Thyroid gland (tissue), 4 donors: ENCODE measurements around the gene CMTM8. TPM values are rescaled to one million over a fixed set of nuclear protein-coding genes. Genes with fewer than 3 reads are reported as not detected.

Experiments used
- DNase-seq, 2 donors: peaks; one replicate each; pipeline ENCODE4 v3.0.0-alpha.2; 2019
- H3K27ac ChIP-seq, 3 donors: fragments of 200-600 bp; sonication (generic); 1 replicate in 2 of 3; 2 replicates in 1 of 3; pipeline ENCODE4 v1.5.1; 2016 to 2019; ENCODE audit warnings: mild to moderate bottlenecking in 1 of 3, moderate library complexity in 1 of 3
- H3K27me3 ChIP-seq: fragments of 200-600 bp; sonication (generic); one replicate; pipeline ENCODE4 v1.5.1; 2019
- H3K36me3 ChIP-seq, 2 donors: fragments of 200-600 bp; sonication (generic); one replicate each; pipeline ENCODE4 v1.5.1; 2016 to 2019
- H3K4me1 ChIP-seq, 2 donors: fragments of 200-600 bp; sonication (generic); one replicate each; pipeline ENCODE4 v1.5.1; 2017 to 2019
- H3K4me3 ChIP-seq, 3 donors: fragments of 200-600 bp; sonication (generic); replicated peaks in 1 of 3; 1 replicate in 2 of 3; 2 replicates in 1 of 3; pipeline ENCODE4 v1.5.1; 2016; ENCODE audit warnings: mild to moderate bottlenecking in 1 of 3
- H3K9me3 ChIP-seq: fragments of 200-600 bp; sonication (generic); one replicate; pipeline ENCODE4 v1.5.1; 2017
- CTCF ChIP-seq, 6 experiments: fragments of 200-600 bp in 3 of 6; fragments of 450-650 bp in 3 of 6; sonication (generic) in 3 of 6; IDR thresholded peaks; one replicate each; pipeline ENCODE4 v1.5.1; 2016 to 2019; ENCODE audit warnings: antibody characterized with exemption in 6 of 6, mild to moderate bottlenecking in 2 of 6, inconsistent platforms in 1 of 6, moderate library complexity in 1 of 6
- POLR2A ChIP-seq, 2 donors: fragments of 450-650 bp; IDR thresholded peaks; one replicate each; pipeline ENCODE4 v1.6.1; 2017; ENCODE audit warnings: antibody characterized with exemption in 2 of 2, mild to moderate bottlenecking in 2 of 2, moderate library complexity in 1 of 2
- WGBS, 2 donors: methylation state at CpG; one replicate each; pipeline ENCODE4 v1.1.5; 2017; 5-methylcytosine and 5-hydroxymethylcytosine counted together
- intact Hi-C: fragments of 100-400 bp; cut with DNase I; formaldehyde crosslinking; loops from one replicate; pipeline ENCODE4 v1.15.1; 2023
- total RNA-seq, 4 donors: library from RNA; depleted of rRNA; stranded (reverse); fragments of >200 nt; gene quantifications; one replicate each; pipeline ENCODE4 v1.2.3, GENCODE V29; 2016

CMTM8 gene
- total RNA-seq, 4 donors from 2014 or later: 6.6 to 17.3 (median 11.0) TPM

GRCh38 chr3:32391643-32392535 is 153.4 kb downstream of the CMTM8 start, which contains the start of gene CMTM7:
TSS of gene CMTM7 (plus strand) at chr3:32391853. CDS start at chr3:32391907, 54 bp downstream.
- Histone ChIP-seq H3K27ac (peak within 1 kb of the TSS; percentile 40 to 89 (median 78)), H3K4me3 (peak within 1 kb of the TSS; percentile 37 to 87 (median 72)), H3K27me3 (no peaks in the 10 kb centered on the region), H3K36me3 (no peaks in the 10 kb centered on the region), H3K9me3 (no peaks in the 10 kb centered on the region), H3K4me1 (peaks cover 4 to 12% of the 10 kb centered on the region in 2 donors)
- peak; percentile 82 to 86 for DNase-seq
- peak; percentile 57 to 90 for TF ChIP-seq POLR2A (IDR thresholded peaks at IDR 0.05)
- peak in 1 of 6 experiments; percentile 7 for TF ChIP-seq CTCF (IDR thresholded peaks at IDR 0.05)
- WGBS, 2 donors: 0 to 1% methylated on average over 21 to 34 of the region's 107 CpGs
- intact Hi-C loops: no loop called here

GRCh38 chr3:32392536-32393302 is 154.2 kb downstream of the CMTM8 start:
- DNase-seq: peak; percentile 85
- H3K4me1 ChIP-seq: peaks cover 4 to 12% of the 10 kb centered on the region in 2 donors
- peak overlapping the region; percentile 37 to 87 (median 72) for H3K4me3 ChIP-seq
- no peaks in the 10 kb centered on the region for H3K9me3 ChIP-seq
- TF ChIP-seq POLR2A (IDR thresholded peaks at IDR 0.05): peak in 1 of 2 donors; percentile 27
- TF ChIP-seq CTCF (IDR thresholded peaks at IDR 0.05): no peak
- H3K27ac ChIP-seq: peak overlapping the region; percentile 40 to 89 (median 78)
- no peaks in the 10 kb centered on the region for H3K27me3 ChIP-seq
- intact Hi-C loops: no loop called here
- no peaks in the 10 kb centered on the region for H3K36me3 ChIP-seq
- 16 to 23% methylated on average over 18 of the region's 18 CpGs for WGBS, 2 donors

GRCh38 chr3:32395496-32395895 is 157.0 kb downstream of the CMTM8 start:
- Histone ChIP-seq H3K27me3 (no peaks in the 10 kb centered on the region), H3K4me1 (peaks cover 14 to 25% of the 10 kb centered on the region in 2 donors), H3K27ac (no peak overlapping the region), H3K9me3 (no peaks in the 10 kb centered on the region), H3K4me3 (no peak overlapping the region), H3K36me3 (no peaks in the 10 kb centered on the region)
- TF ChIP-seq POLR2A (IDR thresholded peaks at IDR 0.05) (no peak), CTCF (IDR thresholded peaks at IDR 0.05) (no peak)
- DNase-seq: no peak
- WGBS, 2 donors: 58 to 77% methylated on average over 2 of the region's 2 CpGs
- intact Hi-C loops: no loop called here

GRCh38 chr3:32397941-32398340 is 159.5 kb downstream of the CMTM8 start:
- intact Hi-C loops: no loop called here
- Histone ChIP-seq H3K36me3 (no peaks in the 10 kb centered on the region), H3K27ac (no peak overlapping the region)

More at GRCh38 chr3:32397941-32398340, 159.5 kb downstream of the CMTM8 start:
- Histone ChIP-seq H3K9me3 (no peaks in the 10 kb centered on the region), H3K4me3 (no peak overlapping the region), H3K27me3 (no peaks in the 10 kb centered on the region), H3K4me1 (peaks cover 34 to 39% of the 10 kb centered on the region in 2 donors)
- DNase-seq: no peak
- WGBS, 2 donors: 71 to 72% methylated on average over 2 of the region's 2 CpGs
- TF ChIP-seq CTCF (IDR thresholded peaks at IDR 0.05): no peak
- no peak for TF ChIP-seq POLR2A (IDR thresholded peaks at IDR 0.05)
